SU-DHL-6 (cell line): ENCODE measurements around the gene LRTM2.

Experiments
- H2AFZ ChIP-seq: fragments of 200-600 bp; sonication (generic); 2 replicates; pipeline ENCODE4 v1.6.1; 2014; ENCODE audit warnings: low read depth, mild to moderate bottlenecking, moderate library complexity, mixed read lengths, antibody characterized with exemption, low read length; ENCODE audit not compliant: severe bottlenecking
- H3F3A ChIP-seq: fragments of 200-600 bp; shearing (Covaris generic); 2 replicates; pipeline ENCODE4 v1.6.0; 2016; ENCODE audit warnings: antibody characterized with exemption, mild to moderate bottlenecking; ENCODE audit not compliant: insufficient read depth
- H3K27ac ChIP-seq: fragments of 200-600 bp; sonication (generic); 2 replicates; pipeline ENCODE4 v1.5.1; 2016; ENCODE audit warnings: low read depth, mild to moderate bottlenecking, low read length, moderate library complexity, mixed read lengths
- H3K27me3 ChIP-seq: fragments of 200-600 bp; sonication (generic), shearing (Covaris generic); 2 replicates; pipeline ENCODE4 v1.6.0; 2014; ENCODE audit warnings: mild to moderate bottlenecking, low read length
- H3K36me3 ChIP-seq: fragments of 200-600 bp; sonication (generic); 2 replicates; pipeline ENCODE4 v1.6.1; 2014; ENCODE audit warnings: mild to moderate bottlenecking, low read length, mixed read lengths
- H3K4me2 ChIP-seq: fragments of 300-600, 200-600 bp; shearing (Covaris generic), sonication (generic); 2 replicates; pipeline ENCODE4 v1.6.0; 2014; ENCODE audit warnings: low read length, low read depth, mild to moderate bottlenecking; ENCODE audit not compliant: poor library complexity, severe bottlenecking
- H3K4me3 ChIP-seq: fragments of 200-600 bp; sonication (generic); 2 replicates; pipeline ENCODE4 v1.5.1; 2014; ENCODE audit warnings: antibody characterized with exemption, low read length, mild to moderate bottlenecking, mixed read lengths; ENCODE audit not compliant: insufficient read depth, poor library complexity, severe bottlenecking
- H3K79me2 ChIP-seq: fragments of 200-600 bp; sonication (generic); 2 replicates; pipeline ENCODE4 v1.6.1; 2014; ENCODE audit warnings: mild to moderate bottlenecking, low read length, moderate library complexity; ENCODE audit not compliant: insufficient read depth
- H3K9ac ChIP-seq: fragments of 200-600 bp; sonication (generic); 2 replicates; pipeline ENCODE4 v1.7.0; 2014; ENCODE audit warnings: mild to moderate bottlenecking, low read length
- H3K9me2 ChIP-seq: fragments of 200-600 bp; sonication (generic); replicated peaks from 2 replicates; pipeline ENCODE4 v1.6.1; 2014; ENCODE audit warnings: low read length; ENCODE audit not compliant: insufficient read depth
- H3K9me3 ChIP-seq: fragments of 200-600 bp; sonication (generic); 2 replicates; pipeline ENCODE4 v1.6.1; 2014; ENCODE audit warnings: low read length, mixed read lengths; ENCODE audit not compliant: insufficient read depth
- H4K20me1 ChIP-seq: fragments of 200-600 bp; sonication (generic); 2 replicates; pipeline ENCODE4 v1.6.1; 2014; ENCODE audit warnings: low read depth, mild to moderate bottlenecking, antibody characterized with exemption, low read length, moderate library complexity, mixed read lengths
- CTCF ChIP-seq: fragments of 200-600 bp; sonication (generic); IDR thresholded peaks from one replicate; pipeline ENCODE4 v1.5.1; 2017; ENCODE audit warnings: antibody characterized with exemption, mild to moderate bottlenecking, low read length, moderate library complexity; ENCODE audit not compliant: insufficient read depth, poor library complexity, severe bottlenecking
- EZH2phosphoT487 ChIP-seq: fragments of 200-600 bp; sonication (generic), shearing (Covaris generic); conservative IDR thresholded peaks from 2 replicates; pipeline ENCODE4 v1.6.1; 2018; ENCODE audit warnings: mild to moderate bottlenecking, antibody characterized with exemption, low read length, moderate library complexity, mixed read lengths

The LRTM2 gene

GRCh38 chr12:1798641-1799020 is 21.7 kb upstream of the LRTM2 start:
- Histone ChIP-seq H3K9ac (no peak overlapping the region), H3K9me2 (no peaks in the 10 kb centered on the region), H3K27ac (no peak overlapping the region), H2AFZ (no peak overlapping the region), H3F3A (no peaks in the 10 kb centered on the region), H3K36me3 (no peaks in the 10 kb centered on the region), H3K4me3 (no peak overlapping the region), H3K27me3 (no peaks in the 10 kb centered on the region), H3K79me2 (no peaks in the 10 kb centered on the region), H3K9me3 (no peaks in the 10 kb centered on the region), H3K4me2 (no peak overlapping the region), H4K20me1 (no peaks in the 10 kb centered on the region)
- TF ChIP-seq EZH2phosphoT487, result no peak
- TF ChIP-seq CTCF, result no peak

GRCh38 chr12:1799051-1799881 is 21.1 kb upstream of the LRTM2 start:
- no peaks in the 10 kb centered on the region for H3F3A ChIP-seq
- no peaks in the 10 kb centered on the region for H3K27me3 ChIP-seq
- H3K9me3 ChIP-seq, result no peaks in the 10 kb centered on the region
- H3K27ac ChIP-seq, result no peak overlapping the region
- TF ChIP-seq CTCF (no peak), EZH2phosphoT487 (no peak)
- H3K4me2 ChIP-seq, result no peak overlapping the region
- no peak overlapping the region for H2AFZ ChIP-seq
- no peaks in the 10 kb centered on the region for H3K36me3 ChIP-seq
- H4K20me1 ChIP-seq, result no peaks in the 10 kb centered on the region
- no peaks in the 10 kb centered on the region for H3K79me2 ChIP-seq
- no peak overlapping the region for H3K4me3 ChIP-seq
- no peaks in the 10 kb centered on the region for H3K9me2 ChIP-seq
- H3K9ac ChIP-seq, result no peak overlapping the region

- Histone ChIP-seq H3K4me2 (no peak overlapping the region), H2AFZ (no peak overlapping the region), H3F3A (no peaks in the 10 kb centered on the region), H3K36me3 (no peaks in the 10 kb centered on the region), H4K20me1 (no peaks in the 10 kb centered on the region), H3K9me3 (no peaks in the 10 kb centered on the region), H3K27ac (no peak overlapping the region), H3K4me3 (no peak overlapping the region), H3K27me3 (no peaks in the 10 kb centered on the region), H3K9me2 (no peaks in the 10 kb centered on the region), H3K9ac (no peak overlapping the region), H3K79me2 (no peaks in the 10 kb centered on the region)
- no peak for TF ChIP-seq CTCF
- no peak for TF ChIP-seq EZH2phosphoT487
Observed at GRCh38 chr12:1799882-1800400, 20.4 kb upstream of the LRTM2 start.
